ENCODE results near the gene CDK6.

DNA sequence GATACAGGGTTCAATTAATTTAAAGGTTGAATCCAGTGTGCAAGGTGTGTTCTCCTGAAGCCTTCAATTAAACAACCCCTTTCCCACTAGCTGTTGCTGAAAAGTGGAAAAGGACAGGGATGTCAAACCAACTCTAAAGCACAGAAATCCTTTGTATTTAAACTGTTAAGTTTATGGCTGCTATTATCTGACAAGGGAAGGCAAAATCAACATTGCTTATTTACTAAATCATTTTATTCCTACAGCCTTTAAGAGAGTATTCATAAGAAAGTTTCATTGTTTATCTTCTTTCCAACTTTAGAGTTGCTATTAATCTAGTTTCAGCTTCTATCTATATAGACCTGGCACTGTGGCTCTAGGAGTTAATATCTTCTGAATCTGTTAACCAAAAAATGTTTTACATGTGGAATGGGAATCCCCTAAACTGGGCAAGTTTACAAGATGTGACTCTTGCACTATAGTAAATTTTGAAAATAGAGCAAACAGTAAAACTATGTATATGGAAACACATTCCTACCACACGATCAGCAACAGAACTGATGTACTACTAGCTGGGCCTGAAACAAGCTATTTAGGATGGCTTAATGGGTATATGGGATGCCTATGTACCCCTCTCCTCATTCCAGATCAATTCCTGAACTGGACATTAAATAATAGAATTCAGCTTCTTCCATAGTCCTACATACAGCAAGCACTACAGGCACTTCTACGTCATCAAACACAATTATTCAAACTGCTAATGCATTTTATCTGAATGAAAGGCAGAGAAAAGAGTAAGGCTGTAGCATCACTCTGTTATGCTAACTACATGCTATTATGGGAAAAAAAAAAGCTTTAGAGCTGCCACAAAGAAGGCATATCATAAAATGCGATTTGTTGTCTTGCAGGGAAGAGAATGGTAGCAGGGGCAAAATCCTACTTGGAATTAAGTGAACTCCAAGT is 52.8 kb downstream of the CDK6 start:
- TF ChIP-seq, protein P1, sequence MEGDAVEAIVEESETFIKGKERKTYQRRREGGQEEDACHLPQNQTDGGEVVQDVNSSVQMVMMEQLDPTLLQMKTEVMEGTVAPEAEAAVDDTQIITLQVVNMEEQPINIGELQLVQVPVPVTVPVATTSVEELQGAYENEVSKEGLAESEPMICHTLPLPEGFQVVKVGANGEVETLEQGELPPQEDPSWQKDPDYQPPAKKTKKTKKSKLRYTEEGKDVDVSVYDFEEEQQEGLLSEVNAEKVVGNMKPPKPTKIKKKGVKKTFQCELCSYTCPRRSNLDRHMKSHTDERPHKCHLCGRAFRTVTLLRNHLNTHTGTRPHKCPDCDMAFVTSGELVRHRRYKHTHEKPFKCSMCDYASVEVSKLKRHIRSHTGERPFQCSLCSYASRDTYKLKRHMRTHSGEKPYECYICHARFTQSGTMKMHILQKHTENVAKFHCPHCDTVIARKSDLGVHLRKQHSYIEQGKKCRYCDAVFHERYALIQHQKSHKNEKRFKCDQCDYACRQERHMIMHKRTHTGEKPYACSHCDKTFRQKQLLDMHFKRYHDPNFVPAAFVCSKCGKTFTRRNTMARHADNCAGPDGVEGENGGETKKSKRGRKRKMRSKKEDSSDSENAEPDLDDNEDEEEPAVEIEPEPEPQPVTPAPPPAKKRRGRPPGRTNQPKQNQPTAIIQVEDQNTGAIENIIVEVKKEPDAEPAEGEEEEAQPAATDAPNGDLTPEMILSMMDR (IDR thresholded peaks at IDR 0.05; ENCODE audit: low read depth, low read length), result no peak
- TF ChIP-seq POLR2A (IDR thresholded peaks at IDR 0.05; ENCODE audit: extremely low read depth, insufficient read length) (no peak), MYC (IDR thresholded peaks at IDR 0.05; ENCODE audit: low read depth, low read length) (no peak)
- TF ChIP-seq, protein P2, sequence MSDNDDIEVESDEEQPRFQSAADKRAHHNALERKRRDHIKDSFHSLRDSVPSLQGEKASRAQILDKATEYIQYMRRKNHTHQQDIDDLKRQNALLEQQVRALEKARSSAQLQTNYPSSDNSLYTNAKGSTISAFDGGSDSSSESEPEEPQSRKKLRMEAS (IDR thresholded peaks at IDR 0.05; ENCODE audit: low read depth, low read length), result no peak

All from NB4 (cell line).